ENCODE results near the gene CFAP65.

CFAP65 gene

GRCh38 chr2:218991674-218992168 lies 49.6 kb downstream of the CFAP65 start:
- DNase-seq (ENCODE audit: low read depth) = peak; percentile 29
- no peak for TF ChIP-seq CTCF (conservative IDR thresholded peaks at IDR 0.05; ENCODE audit: low read length)
- H3K4me3 ChIP-seq (ENCODE audit: low read length) = no peak overlapping the region

GRCh38 chr2:218990612-218991011 lies 50.7 kb downstream of the CFAP65 start:
- no peak overlapping the region for H3K4me3 ChIP-seq (ENCODE audit: low read length)
- no peak for DNase-seq (ENCODE audit: low read depth)
- no peak for TF ChIP-seq CTCF (conservative IDR thresholded peaks at IDR 0.05; ENCODE audit: low read length)

- H3K4me3 ChIP-seq (ENCODE audit: low read length) = no peak overlapping the region
- no peak for DNase-seq (ENCODE audit: low read depth)
- TF ChIP-seq CTCF (conservative IDR thresholded peaks at IDR 0.05; ENCODE audit: low read length) = no peak
Observed at GRCh38 chr2:218990052-218990451, 51.3 kb downstream of the CFAP65 start.

- no peak for DNase-seq (ENCODE audit: low read depth)
- no peak for TF ChIP-seq CTCF (conservative IDR thresholded peaks at IDR 0.05; ENCODE audit: low read length)
- H3K4me3 ChIP-seq (ENCODE audit: low read length) = no peak overlapping the region
Observed at GRCh38 chr2:218988650-218989049, 52.7 kb downstream of the CFAP65 start.

- TF ChIP-seq CTCF (conservative IDR thresholded peaks at IDR 0.05; ENCODE audit: low read length) = no peak
- no peak for DNase-seq (ENCODE audit: low read depth)
- H3K4me3 ChIP-seq (ENCODE audit: low read length) = no peak overlapping the region
Observed at GRCh38 chr2:218988164-218988563, 53.2 kb downstream of the CFAP65 start.

GRCh38 chr2:218986148-218986761 lies 55.1 kb downstream of the CFAP65 start:
- H3K4me3 ChIP-seq (ENCODE audit: low read length) = no peak overlapping the region
- TF ChIP-seq CTCF (conservative IDR thresholded peaks at IDR 0.05; ENCODE audit: low read length) = no peak
- no peak for DNase-seq (ENCODE audit: low read depth)

- H3K4me3 ChIP-seq (ENCODE audit: low read length) = no peak overlapping the region
- DNase-seq (ENCODE audit: low read depth) = no peak
- no peak for TF ChIP-seq CTCF (conservative IDR thresholded peaks at IDR 0.05; ENCODE audit: low read length)
Observed at GRCh38 chr2:218985325-218986091, 55.8 kb downstream of the CFAP65 start.

All from AG10803 (cell line).